ENCODE results near the gene FGF21.

- TF ChIP-seq POLR2A (IDR thresholded peaks at IDR 0.05) (no peak), CTCF (IDR thresholded peaks at IDR 0.05) (no peak)
Observed at GRCh38 chr19:48777139-48777538, 21.8 kb downstream of the FGF21 start.
